Lower leg skin (tissue), 3 donors: ENCODE data around the gene EXOSC10.

Experiments used
- POLR2A ChIP-seq, 2 donors: fragments of 450-650 bp; IDR thresholded peaks; one replicate each; pipeline ENCODE4 v1.6.1; 2016 to 2017; ENCODE audit warnings: antibody characterized with exemption in 2 of 2, mild to moderate bottlenecking in 1 of 2, moderate library complexity in 1 of 2
- TF ChIP-seq, protein P1 (sequence below), 3 donors: fragments of 450-650 bp; IDR thresholded peaks; one replicate each; pipeline ENCODE4 v1.5.1; 2016; ENCODE audit warnings: antibody characterized with exemption in 3 of 3, mild to moderate bottlenecking in 3 of 3, moderate library complexity in 2 of 3

DNA sequence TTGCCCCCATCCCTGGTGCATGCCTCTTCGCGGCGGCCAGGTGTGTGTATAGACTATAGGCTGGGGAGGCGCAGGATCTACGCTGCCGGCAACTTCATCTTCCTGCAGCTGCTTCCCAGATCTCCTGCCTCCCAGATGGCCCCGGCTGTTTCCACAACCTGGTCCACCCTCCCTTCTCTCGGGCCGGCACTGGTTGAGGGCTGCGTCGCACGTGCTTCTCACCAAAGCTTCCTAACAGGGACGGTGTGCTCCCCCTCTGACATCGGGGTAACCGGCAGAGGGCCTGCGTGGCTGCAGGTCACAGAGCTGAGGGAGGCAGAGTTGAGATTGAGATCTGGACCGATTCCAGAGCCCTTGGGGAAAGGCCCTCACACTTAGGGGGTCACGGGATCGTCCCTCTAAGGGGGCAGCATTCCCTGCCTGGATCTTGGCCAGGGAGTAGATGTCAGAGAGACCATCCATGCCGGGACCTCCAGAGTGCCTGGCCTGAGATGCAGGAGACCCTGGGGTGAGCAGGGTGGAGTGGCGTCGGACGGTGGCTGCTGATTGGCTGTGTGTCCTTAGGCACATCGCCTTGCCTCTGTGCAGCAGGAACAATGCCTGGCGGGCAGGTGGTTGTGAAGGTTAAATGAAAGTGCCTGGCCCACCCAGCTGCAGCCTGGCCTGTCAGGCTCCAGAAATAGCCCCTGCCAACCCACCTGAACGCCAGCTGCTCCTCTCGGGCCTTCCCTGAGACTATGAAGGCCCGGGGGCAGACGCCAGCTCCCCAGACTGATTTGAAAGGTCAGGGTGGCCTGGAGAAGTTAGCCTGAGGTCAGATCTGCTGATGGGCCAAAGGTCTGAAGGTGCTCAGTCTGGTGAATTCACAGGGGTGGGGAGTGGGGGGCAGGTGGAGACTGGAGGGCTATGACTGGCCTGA, 46.6 kb downstream of the EXOSC10 start:
- TF ChIP-seq, protein P1, sequence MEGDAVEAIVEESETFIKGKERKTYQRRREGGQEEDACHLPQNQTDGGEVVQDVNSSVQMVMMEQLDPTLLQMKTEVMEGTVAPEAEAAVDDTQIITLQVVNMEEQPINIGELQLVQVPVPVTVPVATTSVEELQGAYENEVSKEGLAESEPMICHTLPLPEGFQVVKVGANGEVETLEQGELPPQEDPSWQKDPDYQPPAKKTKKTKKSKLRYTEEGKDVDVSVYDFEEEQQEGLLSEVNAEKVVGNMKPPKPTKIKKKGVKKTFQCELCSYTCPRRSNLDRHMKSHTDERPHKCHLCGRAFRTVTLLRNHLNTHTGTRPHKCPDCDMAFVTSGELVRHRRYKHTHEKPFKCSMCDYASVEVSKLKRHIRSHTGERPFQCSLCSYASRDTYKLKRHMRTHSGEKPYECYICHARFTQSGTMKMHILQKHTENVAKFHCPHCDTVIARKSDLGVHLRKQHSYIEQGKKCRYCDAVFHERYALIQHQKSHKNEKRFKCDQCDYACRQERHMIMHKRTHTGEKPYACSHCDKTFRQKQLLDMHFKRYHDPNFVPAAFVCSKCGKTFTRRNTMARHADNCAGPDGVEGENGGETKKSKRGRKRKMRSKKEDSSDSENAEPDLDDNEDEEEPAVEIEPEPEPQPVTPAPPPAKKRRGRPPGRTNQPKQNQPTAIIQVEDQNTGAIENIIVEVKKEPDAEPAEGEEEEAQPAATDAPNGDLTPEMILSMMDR (IDR thresholded peaks at IDR 0.05), result no peak
- TF ChIP-seq POLR2A (IDR thresholded peaks at IDR 0.05), result no peak
